Lower leg skin (tissue), 4 donors: ENCODE measurements around the gene B9D1. TPM values are rescaled to one million over a fixed set of nuclear protein-coding genes. Genes with fewer than 3 reads are reported as not detected.

ENCODE experiments used
- DNase-seq, 2 donors: peaks; one replicate each; pipeline ENCODE4 v3.0.0-alpha.2; 2019; ENCODE audit warnings: low spot score in 2 of 2
- H3K4me3 ChIP-seq: fragments of 200-600 bp; sonication (generic); 2 replicates; pipeline ENCODE4 v1.5.1; 2017; ENCODE audit warnings: mild to moderate bottlenecking, low read depth; ENCODE audit not compliant: poor library complexity, severe bottlenecking
- POLR2A ChIP-seq, 2 donors: fragments of 450-650 bp; IDR thresholded peaks; one replicate each; pipeline ENCODE4 v1.6.1; 2016 to 2017; ENCODE audit warnings: antibody characterized with exemption in 2 of 2, mild to moderate bottlenecking in 1 of 2, moderate library complexity in 1 of 2
- WGBS, 2 donors: methylation state at CpG; one replicate each; pipeline ENCODE4 v1.1.5; 2018; 5-methylcytosine and 5-hydroxymethylcytosine counted together
- intact Hi-C: fragments of 100-400 bp; cut with DNase I; formaldehyde crosslinking; loops from one replicate; pipeline ENCODE4 v1.15.0; 2023; ENCODE audit warnings: low total_unique reads
- total RNA-seq, 4 donors: library from RNA; depleted of rRNA; stranded (reverse); fragments of >200 nt; gene quantifications; one replicate each; pipeline ENCODE4 v1.1.0, GENCODE V29; 2016
- TF ChIP-seq, protein P1 (sequence below), 3 donors: fragments of 450-650 bp; IDR thresholded peaks; one replicate each; pipeline ENCODE4 v1.5.1; 2016; ENCODE audit warnings: antibody characterized with exemption in 3 of 3, mild to moderate bottlenecking in 3 of 3, moderate library complexity in 2 of 3

The B9D1 gene
- total RNA-seq, 4 donors from 2014 or later, result 2.4 to 24.5 (median 19.5) TPM

DNA sequence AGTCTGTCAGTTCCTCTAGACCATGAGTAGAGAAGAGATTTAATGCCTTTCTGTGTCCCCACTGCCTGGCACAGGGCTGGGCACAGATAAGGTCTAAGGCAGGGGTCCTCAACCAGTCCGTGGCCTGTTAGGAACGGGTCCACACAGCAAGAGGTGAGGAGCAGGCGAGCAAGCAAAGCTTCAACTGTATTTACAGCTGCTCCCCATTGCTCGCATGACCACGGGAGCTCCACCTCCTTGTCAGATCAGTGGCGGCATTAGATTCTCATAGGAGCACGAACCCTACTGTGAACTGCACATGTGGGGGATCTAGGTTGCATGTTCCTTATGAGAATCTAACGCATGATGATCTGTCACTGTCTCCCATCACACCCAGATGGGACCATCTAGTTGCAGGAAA, 1.8 kb downstream of the B9D1 start:
- H3K4me3 ChIP-seq, result no peak overlapping the region
- intact Hi-C loops, result loop anchor here (5.0 to 10.0 kb wide), 2 partner anchors 87 to 394 kb away; no protein-coding TSS in a partner anchor
- DNase-seq, result no peak
- 88 to 90% methylated on average over 8 of the region's 8 CpGs for WGBS, 2 donors
- no peak for TF ChIP-seq POLR2A (IDR thresholded peaks at IDR 0.05)
- TF ChIP-seq, protein P1, sequence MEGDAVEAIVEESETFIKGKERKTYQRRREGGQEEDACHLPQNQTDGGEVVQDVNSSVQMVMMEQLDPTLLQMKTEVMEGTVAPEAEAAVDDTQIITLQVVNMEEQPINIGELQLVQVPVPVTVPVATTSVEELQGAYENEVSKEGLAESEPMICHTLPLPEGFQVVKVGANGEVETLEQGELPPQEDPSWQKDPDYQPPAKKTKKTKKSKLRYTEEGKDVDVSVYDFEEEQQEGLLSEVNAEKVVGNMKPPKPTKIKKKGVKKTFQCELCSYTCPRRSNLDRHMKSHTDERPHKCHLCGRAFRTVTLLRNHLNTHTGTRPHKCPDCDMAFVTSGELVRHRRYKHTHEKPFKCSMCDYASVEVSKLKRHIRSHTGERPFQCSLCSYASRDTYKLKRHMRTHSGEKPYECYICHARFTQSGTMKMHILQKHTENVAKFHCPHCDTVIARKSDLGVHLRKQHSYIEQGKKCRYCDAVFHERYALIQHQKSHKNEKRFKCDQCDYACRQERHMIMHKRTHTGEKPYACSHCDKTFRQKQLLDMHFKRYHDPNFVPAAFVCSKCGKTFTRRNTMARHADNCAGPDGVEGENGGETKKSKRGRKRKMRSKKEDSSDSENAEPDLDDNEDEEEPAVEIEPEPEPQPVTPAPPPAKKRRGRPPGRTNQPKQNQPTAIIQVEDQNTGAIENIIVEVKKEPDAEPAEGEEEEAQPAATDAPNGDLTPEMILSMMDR (IDR thresholded peaks at IDR 0.05), result no peak

DNA sequence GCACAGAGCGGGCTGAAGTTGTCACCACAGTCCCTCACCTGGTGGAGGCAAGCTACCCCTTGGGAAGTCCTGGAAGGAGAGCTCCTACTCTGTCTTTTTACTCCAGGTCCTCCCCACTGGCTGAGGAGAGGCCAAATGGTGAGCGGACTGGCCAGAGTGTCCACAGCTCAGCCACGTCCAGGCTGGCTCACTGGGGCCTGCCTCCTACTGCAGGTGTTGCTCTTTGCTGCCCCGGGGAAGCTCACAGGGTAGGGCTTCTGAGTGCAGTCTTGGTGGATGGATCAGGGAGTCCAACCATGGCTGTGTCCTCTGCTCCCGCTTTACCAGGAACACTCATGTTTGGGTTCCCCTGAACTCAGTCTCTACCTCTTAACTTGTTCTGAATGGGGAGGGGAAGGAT, 2.7 kb downstream of the B9D1 start:
- intact Hi-C loops, result loop anchor here (5.0 to 10.0 kb wide), 2 partner anchors 87 to 395 kb away; no protein-coding TSS in a partner anchor
- WGBS, 2 donors, result 97 to 100% methylated on average over 5 of the region's 5 CpGs
- TF ChIP-seq POLR2A (IDR thresholded peaks at IDR 0.05), result no peak
- TF ChIP-seq, protein P1 (IDR thresholded peaks at IDR 0.05), result no peak
- H3K4me3 ChIP-seq, result no peak overlapping the region
- no peak for DNase-seq

DNA sequence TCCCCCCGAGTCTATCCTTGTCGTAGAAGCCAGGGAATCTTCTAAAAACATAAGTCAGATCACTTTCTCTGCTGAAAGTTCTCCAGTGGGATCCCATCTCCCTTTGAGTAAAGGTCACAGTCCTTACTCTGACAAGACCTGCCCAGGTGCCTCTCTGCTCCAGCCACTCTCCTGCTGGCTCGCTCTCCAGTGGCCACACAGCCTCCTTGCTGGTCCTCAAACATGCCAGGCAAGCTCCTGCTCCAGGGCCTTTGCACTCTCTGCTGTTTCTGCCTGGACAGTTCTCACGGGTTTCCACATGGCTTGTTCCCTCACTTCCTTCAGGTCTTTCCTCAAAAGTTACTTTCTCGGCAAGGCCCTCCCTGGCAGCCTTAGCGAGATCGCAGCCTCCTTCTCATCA, 3.4 kb downstream of the B9D1 start:
- no peak for DNase-seq
- WGBS, 2 donors, result 91% methylated on average over 7 of the region's 7 CpGs
- TF ChIP-seq POLR2A (IDR thresholded peaks at IDR 0.05), result no peak
- TF ChIP-seq, protein P1 (IDR thresholded peaks at IDR 0.05), result no peak
- no peak overlapping the region for H3K4me3 ChIP-seq
- intact Hi-C loops, result no loop called here

DNA sequence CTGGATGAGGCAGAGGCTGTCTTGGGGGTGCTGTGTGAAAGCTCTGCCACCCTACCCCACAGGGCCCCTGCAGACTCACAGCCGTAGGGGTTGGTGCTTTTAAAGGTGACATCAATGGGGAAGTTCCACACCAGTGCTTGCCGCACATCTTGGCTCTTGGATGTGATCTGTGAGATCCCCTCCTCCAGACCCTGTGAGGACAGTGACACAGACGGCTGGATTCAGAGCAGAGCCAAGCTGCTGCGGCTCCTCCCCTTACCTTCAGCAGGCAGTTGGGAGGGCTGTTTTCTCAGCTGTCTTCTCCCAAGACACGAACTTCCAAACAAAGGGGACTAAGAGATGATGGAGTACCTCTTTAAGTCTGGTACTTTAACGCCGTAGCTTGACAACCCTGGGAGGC, 4.8 kb downstream of the B9D1 start:
- no peak for DNase-seq
- TF ChIP-seq, protein P1 (IDR thresholded peaks at IDR 0.05), result no peak
- no peak for TF ChIP-seq POLR2A (IDR thresholded peaks at IDR 0.05)
- WGBS, 2 donors, result 81 to 84% methylated on average over 7 of the region's 7 CpGs
- no peak overlapping the region for H3K4me3 ChIP-seq
- intact Hi-C loops, result no loop called here

DNA sequence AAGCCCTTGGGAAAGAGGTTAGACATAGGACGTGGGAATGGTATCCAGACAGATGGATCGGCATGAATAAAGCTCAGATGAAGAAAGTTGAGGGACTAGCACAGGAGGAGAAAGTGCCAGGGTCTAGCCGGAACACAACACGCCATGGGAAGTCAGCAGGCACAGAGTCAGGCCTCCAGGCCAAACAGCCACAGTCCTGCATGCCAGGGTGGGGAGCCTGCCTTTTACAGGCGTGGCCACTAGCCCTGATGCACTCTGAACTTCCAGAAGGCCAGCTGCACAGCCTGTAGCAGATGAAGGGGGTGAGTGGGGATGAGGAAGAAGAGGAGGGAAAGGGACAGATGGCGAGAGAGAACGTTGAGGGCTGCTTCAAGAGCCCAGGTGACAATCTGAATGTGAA, 5.2 kb downstream of the B9D1 start:
- no peak for DNase-seq
- intact Hi-C loops, result no loop called here

More for the DNA sequence above, 5.2 kb downstream of the B9D1 start:
- WGBS, 2 donors, result 72 to 81% methylated on average over 7 of the region's 7 CpGs
- no peak overlapping the region for H3K4me3 ChIP-seq
- TF ChIP-seq, protein P1 (IDR thresholded peaks at IDR 0.05), result no peak
- TF ChIP-seq POLR2A (IDR thresholded peaks at IDR 0.05), result no peak
